Measurements from ENCODE around the gene HADHA. TPM values are rescaled to one million over a fixed set of nuclear protein-coding genes. Genes with fewer than 3 reads are reported as not detected.

HADHA gene
- total RNA-seq, 2 donors from 2014 or later, result 226 to 266 TPM

GRCh38 chr2:26187114-26187513, 57.3 kb downstream of the HADHA start:
- no peak overlapping the region for H3K4me3 ChIP-seq
- intact Hi-C loops (cut with DNase I), result no loop called here
- no peak for DNase-seq
- H3K27ac ChIP-seq, result no peak overlapping the region
- no peak for TF ChIP-seq CTCF (IDR thresholded peaks at IDR 0.05)
- no peaks in the 10 kb centered on the region for H3K4me1 ChIP-seq
- no peaks in the 10 kb centered on the region for H3K9me3 ChIP-seq
- no peaks in the 10 kb centered on the region for H3K27me3 ChIP-seq
- peak overlapping the region in 1 of 2 donors; percentile 12 for H3K9ac ChIP-seq (ENCODE audit: low read depth in 2 of 2, low read length in 2 of 2)
- H3K36me3 ChIP-seq, result no peaks in the 10 kb centered on the region

- intact Hi-C loops (cut with DNase I), result no loop called here
- Histone ChIP-seq H3K27ac (no peak overlapping the region), H3K4me1 (no peaks in the 10 kb centered on the region), H3K27me3 (no peaks in the 10 kb centered on the region), H3K4me3 (no peak overlapping the region), H3K36me3 (no peaks in the 10 kb centered on the region), H3K9me3 (no peaks in the 10 kb centered on the region), H3K9ac (ENCODE audit: low read depth in 2 of 2, low read length in 2 of 2) (no peak overlapping the region)
- TF ChIP-seq CTCF (IDR thresholded peaks at IDR 0.05), result no peak
- DNase-seq, result no peak
Measured at GRCh38 chr2:26185954-26186770, 58.3 kb downstream of the HADHA start.

GRCh38 chr2:26185304-26185928, 59.0 kb downstream of the HADHA start:
- TF ChIP-seq CTCF (IDR thresholded peaks at IDR 0.05), result no peak

GRCh38 chr2:26184555-26185303, 59.7 kb downstream of the HADHA start:
- H3K9ac ChIP-seq (ENCODE audit: low read depth in 2 of 2, low read length in 2 of 2), result peak overlapping the region; percentile 65 to 70
- H3K27me3 ChIP-seq, result no peaks in the 10 kb centered on the region
- no peaks in the 10 kb centered on the region for H3K4me1 ChIP-seq
- H3K27ac ChIP-seq, result no peak overlapping the region
- intact Hi-C loops (cut with DNase I), result no loop called here
- TF ChIP-seq CTCF (IDR thresholded peaks at IDR 0.05), result peak; percentile 46
- no peaks in the 10 kb centered on the region for H3K9me3 ChIP-seq
- no peaks in the 10 kb centered on the region for H3K36me3 ChIP-seq
- peak overlapping the region; percentile 51 for H3K4me3 ChIP-seq
- DNase-seq, result peak; percentile 87

More at GRCh38 chr2:26185304-26185928, 59.0 kb downstream of the HADHA start:
- Histone ChIP-seq H3K36me3 (no peaks in the 10 kb centered on the region), H3K9ac (ENCODE audit: low read depth in 2 of 2, low read length in 2 of 2) (peak overlapping the region; percentile 65 to 70), H3K4me1 (no peaks in the 10 kb centered on the region), H3K9me3 (no peaks in the 10 kb centered on the region), H3K27me3 (no peaks in the 10 kb centered on the region), H3K27ac (no peak overlapping the region), H3K4me3 (peak overlapping the region; percentile 51)
- intact Hi-C loops (cut with DNase I), result no loop called here
- DNase-seq, result no peak

- peak overlapping the region; percentile 2 to 69 for H3K9ac ChIP-seq (ENCODE audit: low read depth in 2 of 2, low read length in 2 of 2)
- H3K36me3 ChIP-seq, result no peaks in the 10 kb centered on the region
- H3K4me3 ChIP-seq, result peak overlapping the region; percentile 51
- TF ChIP-seq CTCF (IDR thresholded peaks at IDR 0.05), result no peak
- DNase-seq, result no peak
- no peak overlapping the region for H3K27ac ChIP-seq
- no peaks in the 10 kb centered on the region for H3K9me3 ChIP-seq
- no peaks in the 10 kb centered on the region for H3K4me1 ChIP-seq
- peaks cover 4% of the 10 kb centered on the region for H3K27me3 ChIP-seq
- intact Hi-C loops (cut with DNase I), result no loop called here
Measured at GRCh38 chr2:26184121-26184520, 60.3 kb downstream of the HADHA start.
